OCI-LY1 (cell line): ENCODE data around the gene BPIFB2.
"Not testable (repeated sequence)": the region's sequence is repeated elsewhere in the genome, so short reads cannot be mapped to it uniquely, and the experiment has no call there.

Source experiments
- H2AFZ ChIP-seq: fragments of 200-600 bp; sonication (generic), shearing (Covaris generic); 2 replicates; pipeline ENCODE4 v1.6.0; 2014; ENCODE audit warnings: antibody characterized with exemption, mild to moderate bottlenecking, low read length
- H3F3A ChIP-seq: fragments of 200-600 bp; sonication (generic), shearing (Covaris generic); 2 replicates; pipeline ENCODE4 v1.6.0; 2014; ENCODE audit warnings: mild to moderate bottlenecking, antibody characterized with exemption, low read length, moderate library complexity; ENCODE audit not compliant: insufficient read depth
- H3K27ac ChIP-seq: fragments of 200-600 bp; sonication (generic); 2 replicates; pipeline ENCODE4 v1.5.1; 2014; ENCODE audit warnings: low read length, mixed run types, mild to moderate bottlenecking, low read depth; ENCODE audit not compliant: poor library complexity, severe bottlenecking
- H3K27me3 ChIP-seq: fragments of 200-600 bp; sonication (generic); 2 replicates; pipeline ENCODE4 v1.6.0; 2014; ENCODE audit warnings: antibody characterized with exemption, mild to moderate bottlenecking, low read length, moderate library complexity; ENCODE audit not compliant: insufficient read depth
- H3K36me3 ChIP-seq: fragments of 200-600 bp; sonication (generic); 2 replicates; pipeline ENCODE4 v1.6.1; 2014; ENCODE audit warnings: mild to moderate bottlenecking, antibody characterized with exemption, low read length, moderate library complexity, mixed read lengths; ENCODE audit not compliant: insufficient read depth
- H3K4me1 ChIP-seq: fragments of 200-600 bp; sonication (generic); 2 replicates; pipeline ENCODE4 v1.5.1; 2014; ENCODE audit warnings: mild to moderate bottlenecking, low read length, moderate library complexity; ENCODE audit not compliant: insufficient read depth, severe bottlenecking
- H3K4me2 ChIP-seq: fragments of 200-600 bp; sonication (generic), shearing (Covaris generic); 2 replicates; pipeline ENCODE4 v1.6.1; 2014; ENCODE audit warnings: low read length
- H3K4me3 ChIP-seq: fragments of 200-600 bp; sonication (generic); 2 replicates; pipeline ENCODE4 v1.5.1; 2014; ENCODE audit warnings: low read length, low read depth, mild to moderate bottlenecking, mixed read lengths; ENCODE audit not compliant: poor library complexity, severe bottlenecking
- H3K79me2 ChIP-seq: fragments of 200-600 bp; shearing (Covaris generic); 2 replicates; pipeline ENCODE4 v1.6.1; 2016; ENCODE audit warnings: mixed run types, low read length, mixed read lengths; ENCODE audit not compliant: insufficient read depth
- H3K9ac ChIP-seq: fragments of 200-600 bp; sonication (generic), shearing (Covaris generic); 2 replicates; pipeline ENCODE4 v1.6.1; 2014; ENCODE audit warnings: mild to moderate bottlenecking, low read length, mixed read lengths
- H3K9me2 ChIP-seq: fragments of 200-600 bp; sonication (generic), shearing (Covaris generic); 2 replicates; pipeline ENCODE4 v1.6.1; 2014; ENCODE audit warnings: low read depth, mild to moderate bottlenecking, low read length, mixed read lengths
- H3K9me3 ChIP-seq: fragments of 200-600 bp; shearing (Covaris generic); 2 replicates; pipeline ENCODE4 v1.6.1; 2014; ENCODE audit warnings: low read length, mixed read lengths
- H4K20me1 ChIP-seq: fragments of 200-600 bp; sonication (generic), shearing (Covaris generic); 2 replicates; pipeline ENCODE4 v1.6.0; 2016; ENCODE audit warnings: mild to moderate bottlenecking, low read length; ENCODE audit not compliant: insufficient read depth
- CTCF ChIP-seq: fragments of 200-600 bp; sonication (generic), shearing (Covaris generic); IDR thresholded peaks from 2 replicates; pipeline ENCODE4 v1.5.1; 2017; ENCODE audit warnings: mild to moderate bottlenecking, antibody characterized with exemption, low read length, moderate library complexity, mixed read lengths
- EZH2 ChIP-seq: fragments of 200-600 bp; sonication (generic), shearing (Covaris generic); IDR thresholded peaks from 2 replicates; pipeline ENCODE4 v1.8.0; 2017; ENCODE audit warnings: borderline replicate concordance, mixed run types, mild to moderate bottlenecking, antibody characterized with exemption, low read length, moderate library complexity, mixed read lengths

BPIFB2 gene

GRCh38 chr20:33042983-33043730 is 35.7 kb downstream of the BPIFB2 start:
- no peaks in the 10 kb centered on the region for H3K36me3 ChIP-seq
- H3K4me3 ChIP-seq: no peak overlapping the region
- H3K4me2 ChIP-seq: no peak overlapping the region
- H3F3A ChIP-seq: no peaks in the 10 kb centered on the region
- H3K9me2 ChIP-seq: no peaks in the 10 kb centered on the region
- TF ChIP-seq CTCF: no peak
- TF ChIP-seq EZH2: no peak
- H3K9me3 ChIP-seq: no peaks in the 10 kb centered on the region
- no peak overlapping the region for H3K27ac ChIP-seq
- no peak overlapping the region for H3K9ac ChIP-seq
- no peaks in the 10 kb centered on the region for H3K4me1 ChIP-seq
- H4K20me1 ChIP-seq: no peaks in the 10 kb centered on the region
- peaks cover 4% of the 10 kb centered on the region; the same call in 1 of the 2 replicates for H3K27me3 ChIP-seq
- H2AFZ ChIP-seq: no peak overlapping the region
- no peaks in the 10 kb centered on the region for H3K79me2 ChIP-seq

GRCh38 chr20:33043731-33044181 is 36.3 kb downstream of the BPIFB2 start:
- no peak for TF ChIP-seq EZH2
- no peak for TF ChIP-seq CTCF
- Histone ChIP-seq H3K9me3 (no peaks in the 10 kb centered on the region), H4K20me1 (no peaks in the 10 kb centered on the region), H3K9me2 (no peaks in the 10 kb centered on the region), H3K4me2 (no peak overlapping the region), H2AFZ (no peak overlapping the region), H3K4me3 (no peak overlapping the region), H3K27me3 (peaks cover 4% of the 10 kb centered on the region; the same call in 1 of the 2 replicates), H3K4me1 (no peaks in the 10 kb centered on the region), H3F3A (no peaks in the 10 kb centered on the region), H3K27ac (no peak overlapping the region), H3K36me3 (no peaks in the 10 kb centered on the region), H3K9ac (no peak overlapping the region), H3K79me2 (no peaks in the 10 kb centered on the region)

- H3K4me1 ChIP-seq: not testable (repeated sequence)
Measured at GRCh38 chr20:33045129-33045721, 37.7 kb downstream of the BPIFB2 start.

More at GRCh38 chr20:33045129-33045721, 37.7 kb downstream of the BPIFB2 start:
- not testable (repeated sequence) for H3K9ac ChIP-seq, H3K4me2 ChIP-seq, H3K9me2 ChIP-seq, H3K9me3 ChIP-seq, H3K27ac ChIP-seq, H4K20me1 ChIP-seq, H3K4me3 ChIP-seq, H3K36me3 ChIP-seq, H2AFZ ChIP-seq, H3K79me2 ChIP-seq, H3F3A ChIP-seq, H3K27me3 ChIP-seq
